GM12878 (cell line): ENCODE data around the gene RPL3. TPM values are rescaled to one million over a fixed set of nuclear protein-coding genes. Genes with fewer than 3 reads are reported as not detected.

ENCODE experiments used
- ATAC-seq: fragments of 200-7000 bp; cut with Tn5 transposase; 3 replicates; pipeline ENCODE4 v1.9.1; 2020; ENCODE audit warnings: mild to moderate bottlenecking, moderate library complexity
- BruUV-seq: library from RNA; stranded (reverse); fragments of 400-500 nt; replicated peaks from 2 replicates; lab custom pipeline; 2021; lab: Mats Ljungman, UMichigan
- CTCF ChIA-PET: fragments of 300-600 bp; sonication (Branson Sonifier 250); formaldehyde crosslinking; extraction: SDS; loops from one replicate; lab custom pipeline; 2021; ENCODE audit warnings: inconsistent platforms; lab: Yijun Ruan, JAX
- POLR2A ChIA-PET: fragments of 350-600 bp; formaldehyde crosslinking; extraction: SDS; loops from one replicate; lab custom pipeline; 2021; ENCODE audit warnings: inconsistent platforms; lab: Charles Lee
- RAD21 ChIA-PET: fragments of 300-600 bp; sonication (Branson Sonifier 250); formaldehyde crosslinking; loops from one replicate; lab custom pipeline; 2023; ENCODE audit warnings: antibody characterized with exemption; ENCODE audit not compliant: unreplicated experiment; lab: Charles Lee
- SMC1A ChIA-PET: fragments of 300-600 bp; sonication (Branson Sonifier 250); formaldehyde crosslinking; loops from one replicate; lab custom pipeline; 2023; ENCODE audit not compliant: unreplicated experiment, uncharacterized antibody; lab: Charles Lee
- DNase-seq: peaks from one replicate; pipeline ENCODE4 v3.0.0-alpha.2; 2011; ENCODE audit warnings: low read depth, low spot score
- FAIRE-seq: peaks from 3 replicates; lab custom pipeline; 2011; peaks lifted over from hg19 to GRCh38; lab: Jason Lieb, UNC
- H2AFZ ChIP-seq: 2 replicates; pipeline ENCODE4 v1.6.0; 2011; ENCODE audit warnings: low read depth, low read length, control low read depth; ENCODE audit not compliant: control insufficient read depth
- H3K27ac ChIP-seq: 2 replicates; pipeline ENCODE4 v1.5.1; 2011; ENCODE audit warnings: control low read depth; ENCODE audit not compliant: control insufficient read depth, insufficient read depth
- H3K27me3 ChIP-seq, 2 experiments: replicated peaks in 1 of 2; 2 replicates each; pipeline versions ENCODE4 v1.6.0 to v1.6.1; 2011; ENCODE audit warnings: low read length in 1 of 2; ENCODE audit not compliant: control insufficient read depth in 2 of 2, insufficient read depth in 2 of 2
- H3K36me3 ChIP-seq, 2 experiments: 2 replicates each; pipeline ENCODE4 v1.5.1; 2011; ENCODE audit warnings: low read length in 1 of 2; ENCODE audit not compliant: control insufficient read depth in 2 of 2, insufficient read depth in 2 of 2
- H3K4me1 ChIP-seq: 2 replicates; pipeline ENCODE4 v1.6.1; 2011; ENCODE audit warnings: mild to moderate bottlenecking, low read length, moderate library complexity, mixed read lengths; ENCODE audit not compliant: control insufficient read depth, insufficient read depth
- H3K4me2 ChIP-seq: 2 replicates; pipeline ENCODE4 v1.6.0; 2011; ENCODE audit warnings: control low read depth; ENCODE audit not compliant: control insufficient read depth, insufficient read depth
- H3K4me3 ChIP-seq: fragments of 200-600 bp; sonication (generic); 2 replicates; pipeline ENCODE4 v1.5.1; 2016
- H3K79me2 ChIP-seq: 2 replicates; pipeline ENCODE4 v1.6.0; 2011; ENCODE audit warnings: low read length; ENCODE audit not compliant: control insufficient read depth, insufficient read depth
- H3K9ac ChIP-seq: 2 replicates; pipeline ENCODE4 v1.8.0; 2011; ENCODE audit warnings: low read length, control low read depth, mixed read lengths; ENCODE audit not compliant: control insufficient read depth, insufficient read depth
- H3K9me3 ChIP-seq: replicated peaks from 3 replicates; pipeline ENCODE4 v1.5.1; 2011; ENCODE audit warnings: mild to moderate bottlenecking, low read length; ENCODE audit not compliant: control insufficient read depth, insufficient read depth
- H4K20me1 ChIP-seq: 2 replicates; pipeline ENCODE4 v1.6.0; 2011; ENCODE audit not compliant: control insufficient read depth, insufficient read depth
- ASH2L ChIP-seq: fragments of 300-600, 200-600 bp; sonication (generic); IDR thresholded peaks from 2 replicates; pipeline ENCODE4 v1.6.1; 2017; ENCODE audit warnings: low read depth, mild to moderate bottlenecking, borderline replicate concordance
- CEBPB ChIP-seq, 2 experiments: fragments of 150-350 bp in 1 of 2; IDR thresholded peaks; 2 replicates each; pipeline ENCODE4 v1.6.1; 2012 to 2014; ENCODE audit warnings: low read depth in 2 of 2, low read length in 2 of 2, borderline replicate concordance in 1 of 2, inconsistent platforms in 1 of 2
- NFXL1 ChIP-seq: fragments of 450-650 bp; IDR thresholded peaks from 2 replicates; pipeline ENCODE4 v1.6.1; 2017; ENCODE audit warnings: antibody characterized with exemption, mild to moderate bottlenecking, borderline replicate concordance
- SUPT20H ChIP-seq: IDR thresholded peaks from 2 replicates; pipeline ENCODE4 v1.6.1; 2011; ENCODE audit warnings: low read depth, mild to moderate bottlenecking, low read length, moderate library complexity, borderline replicate concordance; ENCODE audit not compliant: control insufficient read depth
- SUZ12 ChIP-seq: fragments of 200-600 bp; sonication (generic); IDR thresholded peaks from one replicate; pipeline ENCODE4 v1.6.1; 2018; ENCODE audit warnings: antibody characterized with exemption, mild to moderate bottlenecking; ENCODE audit not compliant: unreplicated experiment
- WGBS: methylation state at CpG from one replicate; pipeline ENCODE4 v1.1.6; 2016; ENCODE audit warnings: low lambda C conversion rate; ENCODE audit not compliant: insufficient replicate concordance, insufficient coverage; ENCODE audit errors: missing lambda C conversion rate; 5-methylcytosine and 5-hydroxymethylcytosine counted together
- in situ Hi-C: fragments of 300-500 bp; cut with MboI; formaldehyde crosslinking; loops from 9 replicates; pipeline ENCODE4 v1.14.3; 2018; ENCODE audit warnings: mixed read lengths
- intact Hi-C: fragments of 100-400 bp; cut with micrococcal nuclease; formaldehyde crosslinking; loops from one replicate; pipeline ENCODE4 v1.14.2; 2022; ENCODE audit not compliant: unreplicated experiment
- polyA plus RNA-seq, 11 experiments: library from polyadenylated mRNA; depleted of rRNA in 4 of 11; unstranded in 6 of 11; stranded (reverse) in 5 of 11; fragments of >200 nt; fragmentation: Nextera tagmentation in 4 of 11; fragmentation: Illumina TruSeq in 1 of 11; extraction: Ambion mirVana in 4 of 11; extraction: Trizol in 1 of 11; gene quantifications; 1 replicate in 1 of 11; 2 replicates in 10 of 11; pipeline versions ENCODE4 v1.2.1 to v1.2.3, GENCODE V29; 2011 to 2016; ENCODE audit warnings: inconsistent platforms in 2 of 11, missing spikeins in 2 of 11, low read depth in 1 of 11
- total RNA-seq, 4 experiments: library from RNA; depleted of rRNA in 3 of 4; stranded (reverse); fragments of >200 nt in 3 of 4; fragmentation: Illumina TruSeq in 1 of 4; extraction: Trizol in 1 of 4; gene quantifications; 2 replicates each; pipeline versions ENCODE4 v1.2.1 to v1.2.3, GENCODE V29; 2013 to 2021
- TF ChIP-seq, protein P1 (sequence below): IDR thresholded peaks from 2 replicates; pipeline ENCODE4 v1.6.1; 2012; ENCODE audit warnings: mild to moderate bottlenecking, low read depth, low read length
- TF ChIP-seq, protein P2 (sequence below), 3 experiments: IDR thresholded peaks in 2 of 3; conservative IDR thresholded peaks in 1 of 3; 2 replicates each; pipeline ENCODE4 v1.5.1; 2011; ENCODE audit warnings: low read depth in 3 of 3, low read length in 3 of 3, mild to moderate bottlenecking in 3 of 3, control low read depth in 2 of 3, moderate library complexity in 2 of 3, inconsistent platforms in 1 of 3, mixed read lengths in 1 of 3; ENCODE audit not compliant: control insufficient read depth in 2 of 3, insufficient read depth in 1 of 3; ENCODE audit errors: extremely low read depth in 1 of 3

RPL3 gene
- total and polyA plus RNA-seq, 10 of the 15 experiments (the other 5 are each of a cell fraction or from before 2014, with no cell fraction given): 1,534 to 6,791 (median 3,992) TPM

DNA sequence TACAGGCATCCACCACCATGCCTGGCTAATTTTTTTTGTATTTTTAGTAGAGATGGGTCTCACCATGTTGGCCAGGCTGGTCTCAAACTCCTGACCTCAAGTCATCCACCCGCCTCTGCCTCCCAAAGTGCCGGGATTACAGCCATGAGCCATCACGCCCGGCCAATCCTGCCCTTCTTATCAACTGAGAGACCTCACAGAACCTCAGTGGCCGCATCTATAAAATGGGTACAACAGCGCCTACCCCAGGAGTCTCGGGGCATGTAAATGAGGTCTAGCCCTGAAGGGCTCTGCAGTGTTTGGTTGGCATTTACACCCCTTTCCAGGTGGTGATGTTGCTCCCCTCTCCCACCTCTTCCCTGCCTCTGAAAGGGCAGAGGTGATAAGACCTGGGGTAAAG, 42.1 kb upstream of the RPL3 start (continued):
- TF ChIP-seq NFXL1 (no peak), CEBPB (IDR thresholded peaks at IDR 0.05; ENCODE audit: borderline replicate concordance in 1 of 2, low read depth in 2 of 2, low read length in 2 of 2) (no peak), SUPT20H (no peak), ASH2L (no peak)
- TF ChIP-seq, protein P1, sequence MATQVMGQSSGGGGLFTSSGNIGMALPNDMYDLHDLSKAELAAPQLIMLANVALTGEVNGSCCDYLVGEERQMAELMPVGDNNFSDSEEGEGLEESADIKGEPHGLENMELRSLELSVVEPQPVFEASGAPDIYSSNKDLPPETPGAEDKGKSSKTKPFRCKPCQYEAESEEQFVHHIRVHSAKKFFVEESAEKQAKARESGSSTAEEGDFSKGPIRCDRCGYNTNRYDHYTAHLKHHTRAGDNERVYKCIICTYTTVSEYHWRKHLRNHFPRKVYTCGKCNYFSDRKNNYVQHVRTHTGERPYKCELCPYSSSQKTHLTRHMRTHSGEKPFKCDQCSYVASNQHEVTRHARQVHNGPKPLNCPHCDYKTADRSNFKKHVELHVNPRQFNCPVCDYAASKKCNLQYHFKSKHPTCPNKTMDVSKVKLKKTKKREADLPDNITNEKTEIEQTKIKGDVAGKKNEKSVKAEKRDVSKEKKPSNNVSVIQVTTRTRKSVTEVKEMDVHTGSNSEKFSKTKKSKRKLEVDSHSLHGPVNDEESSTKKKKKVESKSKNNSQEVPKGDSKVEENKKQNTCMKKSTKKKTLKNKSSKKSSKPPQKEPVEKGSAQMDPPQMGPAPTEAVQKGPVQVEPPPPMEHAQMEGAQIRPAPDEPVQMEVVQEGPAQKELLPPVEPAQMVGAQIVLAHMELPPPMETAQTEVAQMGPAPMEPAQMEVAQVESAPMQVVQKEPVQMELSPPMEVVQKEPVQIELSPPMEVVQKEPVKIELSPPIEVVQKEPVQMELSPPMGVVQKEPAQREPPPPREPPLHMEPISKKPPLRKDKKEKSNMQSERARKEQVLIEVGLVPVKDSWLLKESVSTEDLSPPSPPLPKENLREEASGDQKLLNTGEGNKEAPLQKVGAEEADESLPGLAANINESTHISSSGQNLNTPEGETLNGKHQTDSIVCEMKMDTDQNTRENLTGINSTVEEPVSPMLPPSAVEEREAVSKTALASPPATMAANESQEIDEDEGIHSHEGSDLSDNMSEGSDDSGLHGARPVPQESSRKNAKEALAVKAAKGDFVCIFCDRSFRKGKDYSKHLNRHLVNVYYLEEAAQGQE: no peak

DNA sequence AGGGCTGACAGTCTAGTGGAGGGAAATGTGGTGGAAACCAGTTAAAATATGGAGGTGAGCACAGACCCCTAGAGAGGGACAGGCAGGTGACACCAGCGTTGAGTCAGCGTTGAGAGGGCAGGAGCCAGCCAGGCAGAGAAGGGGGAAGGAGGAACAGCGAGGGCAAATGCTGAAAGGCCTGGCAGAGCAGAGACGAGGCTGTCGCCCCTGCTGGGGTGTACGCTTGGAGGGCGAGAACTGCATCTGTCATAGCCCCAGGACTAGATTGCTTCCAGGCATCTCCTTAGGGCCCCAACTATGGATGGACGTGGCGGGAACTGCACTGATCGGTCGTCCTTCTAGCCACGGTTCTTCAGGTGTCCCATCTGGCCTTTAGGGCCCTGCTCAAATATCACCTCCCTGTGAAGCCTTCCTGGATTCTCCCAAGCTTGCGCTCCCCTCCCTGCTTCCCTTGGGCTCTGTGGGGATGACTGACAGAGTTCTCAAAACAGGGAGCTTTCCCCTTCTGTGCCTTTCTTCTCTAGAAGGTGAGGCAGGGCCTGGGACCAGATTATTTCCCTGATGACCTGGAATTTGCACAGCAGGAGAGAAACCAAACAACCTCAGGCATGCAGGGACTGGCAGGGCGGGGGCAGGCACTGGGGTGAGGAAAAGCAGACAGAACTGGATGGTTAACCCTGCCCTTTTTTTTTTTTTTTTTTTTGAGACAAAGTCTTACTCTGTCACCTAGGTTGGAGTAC, 41.4 kb upstream of the RPL3 start:
- no peak for FAIRE-seq
- DNase-seq: no peak
- no TSS peak for BruUV-seq
- no peaks in the 10 kb centered on the region for H4K20me1 ChIP-seq
- intact Hi-C loops (no loop called here), in situ Hi-C loops (no loop called here)
- RAD21 ChIA-PET: no interaction called here
- no peaks in the 10 kb centered on the region for H3K4me1 ChIP-seq
- ATAC-seq: no peak
- no peak overlapping the region for H3K4me3 ChIP-seq
- no peak overlapping the region for H3K9ac ChIP-seq
- TF ChIP-seq, protein P2, sequence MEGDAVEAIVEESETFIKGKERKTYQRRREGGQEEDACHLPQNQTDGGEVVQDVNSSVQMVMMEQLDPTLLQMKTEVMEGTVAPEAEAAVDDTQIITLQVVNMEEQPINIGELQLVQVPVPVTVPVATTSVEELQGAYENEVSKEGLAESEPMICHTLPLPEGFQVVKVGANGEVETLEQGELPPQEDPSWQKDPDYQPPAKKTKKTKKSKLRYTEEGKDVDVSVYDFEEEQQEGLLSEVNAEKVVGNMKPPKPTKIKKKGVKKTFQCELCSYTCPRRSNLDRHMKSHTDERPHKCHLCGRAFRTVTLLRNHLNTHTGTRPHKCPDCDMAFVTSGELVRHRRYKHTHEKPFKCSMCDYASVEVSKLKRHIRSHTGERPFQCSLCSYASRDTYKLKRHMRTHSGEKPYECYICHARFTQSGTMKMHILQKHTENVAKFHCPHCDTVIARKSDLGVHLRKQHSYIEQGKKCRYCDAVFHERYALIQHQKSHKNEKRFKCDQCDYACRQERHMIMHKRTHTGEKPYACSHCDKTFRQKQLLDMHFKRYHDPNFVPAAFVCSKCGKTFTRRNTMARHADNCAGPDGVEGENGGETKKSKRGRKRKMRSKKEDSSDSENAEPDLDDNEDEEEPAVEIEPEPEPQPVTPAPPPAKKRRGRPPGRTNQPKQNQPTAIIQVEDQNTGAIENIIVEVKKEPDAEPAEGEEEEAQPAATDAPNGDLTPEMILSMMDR (IDR thresholded peaks at IDR 0.05 in 2 of 3, conservative IDR thresholded peaks at IDR 0.05 in 1 of 3; ENCODE audit: control insufficient read depth in 2 of 3, extremely low read depth in 1 of 3, insufficient read depth in 1 of 3, low read depth in 3 of 3, low read length in 3 of 3): no peak
- TF ChIP-seq SUZ12: no peak
- SMC1A ChIA-PET: no interaction called here
- 33% methylated on average over 14 of the region's 14 CpGs for WGBS
- no peak overlapping the region for H3K4me2 ChIP-seq
- POLR2A ChIA-PET: no interaction called here
- no peaks in the 10 kb centered on the region for H3K9me3 ChIP-seq
- CTCF ChIA-PET: interaction anchor here (0.7 kb wide), 1 partner anchor 104 kb away, joined by 3 read pairs; no protein-coding TSS in a partner anchor
- H3K27ac ChIP-seq: no peak overlapping the region
- H3K79me2 ChIP-seq: no peaks in the 10 kb centered on the region
- no peak overlapping the region for H2AFZ ChIP-seq
- no peaks in the 10 kb centered on the region for H3K36me3 ChIP-seq
- no peaks in the 10 kb centered on the region for H3K27me3 ChIP-seq
